Measurements from ENCODE around the gene ZNF778.
"Not testable (repeated sequence)": the region's sequence is repeated elsewhere in the genome, so short reads cannot be mapped to it uniquely, and the experiment has no call there.

Gene ZNF778

DNA sequence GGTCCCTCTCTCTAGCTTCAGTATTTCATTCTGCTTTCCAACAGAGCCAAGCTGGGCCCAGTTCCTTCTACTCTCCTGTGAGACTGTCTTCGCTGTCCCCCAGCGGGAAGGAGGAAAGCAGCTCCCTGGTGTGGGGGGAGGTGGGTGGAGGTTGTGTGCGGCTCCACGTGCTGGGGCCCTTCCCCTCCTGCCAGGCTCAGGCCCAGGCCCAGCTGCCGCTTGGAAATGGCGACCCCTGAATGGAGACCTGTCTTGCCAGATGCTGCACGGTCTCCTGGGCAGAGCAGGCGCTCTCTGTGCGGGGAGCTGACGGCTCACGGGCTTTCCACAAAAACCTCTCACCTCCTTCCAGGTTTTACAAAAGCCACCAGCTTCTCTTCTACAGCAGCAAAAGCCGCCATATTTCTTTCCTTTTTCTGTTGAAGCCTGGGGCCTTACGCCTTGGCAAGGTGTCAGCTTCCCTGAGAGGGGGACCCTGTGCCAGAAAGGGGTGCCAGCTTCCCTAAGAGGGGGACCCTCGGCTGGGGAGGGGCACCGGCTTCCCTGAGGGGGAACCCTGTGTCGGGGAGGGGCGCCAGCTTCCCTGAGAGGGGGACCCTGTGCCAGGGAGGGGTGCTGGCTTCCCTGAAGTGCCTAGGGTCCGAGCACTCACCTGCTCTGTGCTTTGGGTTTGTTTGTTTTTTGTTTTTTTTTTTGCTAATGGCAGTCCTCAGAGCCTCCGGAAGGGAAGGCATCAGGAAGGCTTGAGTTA is 47.5 kb downstream of the ZNF778 start:
- H3K9me3 ChIP-seq (ENCODE audit: insufficient read depth, low read length, severe bottlenecking), result peaks cover 2% of the 10 kb centered on the region
- no peak overlapping the region for H3K9ac ChIP-seq (ENCODE audit: low read depth, low read length)
- no peak overlapping the region for H3K4me3 ChIP-seq (ENCODE audit: low read depth in 1 of 2, low read length in 2 of 2)
- H3K79me2 ChIP-seq (ENCODE audit: insufficient read depth, low read length), result no peaks in the 10 kb centered on the region
- H3K27me3 ChIP-seq (ENCODE audit: insufficient read depth, low read length, poor library complexity), result no peaks in the 10 kb centered on the region
- H3K27ac ChIP-seq (ENCODE audit: low read length), result no peak overlapping the region
- no peak overlapping the region for H2AFZ ChIP-seq (ENCODE audit: low read depth, low read length)
- ATAC-seq (ENCODE audit: insufficient read depth, low read depth) (peak; percentile 17; the same call in 1 of the 3 replicates), DNase-seq (no peak)
- H3K4me1 ChIP-seq (ENCODE audit: insufficient read depth, low read length), result no peaks in the 10 kb centered on the region
- peaks cover 44% of the 10 kb centered on the region for H3K36me3 ChIP-seq (ENCODE audit: insufficient read depth, low read length)
- no peak overlapping the region for H3K4me2 ChIP-seq (ENCODE audit: insufficient read depth, low read length)
- peaks cover 25% of the 10 kb centered on the region for H4K20me1 ChIP-seq (ENCODE audit: insufficient read depth, low read length)
- no peak for TF ChIP-seq EZH2 (IDR thresholded peaks at IDR 0.05; ENCODE audit: borderline replicate concordance, low read depth, low read length, severe bottlenecking)
- TF ChIP-seq, protein P1, sequence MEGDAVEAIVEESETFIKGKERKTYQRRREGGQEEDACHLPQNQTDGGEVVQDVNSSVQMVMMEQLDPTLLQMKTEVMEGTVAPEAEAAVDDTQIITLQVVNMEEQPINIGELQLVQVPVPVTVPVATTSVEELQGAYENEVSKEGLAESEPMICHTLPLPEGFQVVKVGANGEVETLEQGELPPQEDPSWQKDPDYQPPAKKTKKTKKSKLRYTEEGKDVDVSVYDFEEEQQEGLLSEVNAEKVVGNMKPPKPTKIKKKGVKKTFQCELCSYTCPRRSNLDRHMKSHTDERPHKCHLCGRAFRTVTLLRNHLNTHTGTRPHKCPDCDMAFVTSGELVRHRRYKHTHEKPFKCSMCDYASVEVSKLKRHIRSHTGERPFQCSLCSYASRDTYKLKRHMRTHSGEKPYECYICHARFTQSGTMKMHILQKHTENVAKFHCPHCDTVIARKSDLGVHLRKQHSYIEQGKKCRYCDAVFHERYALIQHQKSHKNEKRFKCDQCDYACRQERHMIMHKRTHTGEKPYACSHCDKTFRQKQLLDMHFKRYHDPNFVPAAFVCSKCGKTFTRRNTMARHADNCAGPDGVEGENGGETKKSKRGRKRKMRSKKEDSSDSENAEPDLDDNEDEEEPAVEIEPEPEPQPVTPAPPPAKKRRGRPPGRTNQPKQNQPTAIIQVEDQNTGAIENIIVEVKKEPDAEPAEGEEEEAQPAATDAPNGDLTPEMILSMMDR (IDR thresholded peaks at IDR 0.05; ENCODE audit: borderline replicate concordance, extremely low read depth, low read length, poor library complexity, severe bottlenecking), result no peak

DNA sequence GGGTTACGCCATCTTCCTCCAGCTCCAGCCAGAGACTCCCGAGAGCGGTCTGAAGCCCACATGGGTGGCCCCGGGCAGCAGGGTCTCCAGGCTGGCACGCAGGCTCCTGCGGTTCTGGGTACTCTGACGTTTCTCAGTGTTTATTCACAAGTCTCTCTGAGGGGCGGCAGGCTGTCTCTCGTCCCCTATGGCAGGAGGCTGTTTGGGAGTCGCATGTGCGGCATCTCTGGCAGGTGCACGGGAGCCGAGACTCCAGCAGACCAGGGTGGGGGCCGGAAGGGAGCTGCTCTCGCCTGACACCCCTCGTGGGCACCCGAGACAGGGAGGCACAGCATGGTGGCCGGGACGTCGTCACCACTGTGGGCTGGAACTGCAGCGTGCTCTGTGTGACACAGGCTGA is 48.1 kb downstream of the ZNF778 start:
- H3K4me1 ChIP-seq (ENCODE audit: insufficient read depth, low read length), result no peaks in the 10 kb centered on the region
- H4K20me1 ChIP-seq (ENCODE audit: insufficient read depth, low read length), result peaks cover 32% of the 10 kb centered on the region
- TF ChIP-seq, protein P1 (IDR thresholded peaks at IDR 0.05; ENCODE audit: borderline replicate concordance, extremely low read depth, low read length, poor library complexity, severe bottlenecking), result no peak
- TF ChIP-seq EZH2 (IDR thresholded peaks at IDR 0.05; ENCODE audit: borderline replicate concordance, low read depth, low read length, severe bottlenecking), result no peak
- no peaks in the 10 kb centered on the region for H3K27me3 ChIP-seq (ENCODE audit: insufficient read depth, low read length, poor library complexity)
- no peak overlapping the region for H3K4me3 ChIP-seq (ENCODE audit: low read depth in 1 of 2, low read length in 2 of 2)
- H3K36me3 ChIP-seq (ENCODE audit: insufficient read depth, low read length), result peaks cover 50% of the 10 kb centered on the region
- H2AFZ ChIP-seq (ENCODE audit: low read depth, low read length), result no peak overlapping the region
- no peak overlapping the region for H3K9ac ChIP-seq (ENCODE audit: low read depth, low read length)
- no peaks in the 10 kb centered on the region; the same call in 1 of the 2 replicates for H3K79me2 ChIP-seq (ENCODE audit: insufficient read depth, low read length)
- H3K4me2 ChIP-seq (ENCODE audit: insufficient read depth, low read length), result no peak overlapping the region
- DNase-seq (no peak), ATAC-seq (ENCODE audit: insufficient read depth, low read depth) (no peak)
- H3K27ac ChIP-seq (ENCODE audit: low read length), result no peak overlapping the region
- H3K9me3 ChIP-seq (ENCODE audit: insufficient read depth, low read length, severe bottlenecking), result peaks cover 2% of the 10 kb centered on the region

DNA sequence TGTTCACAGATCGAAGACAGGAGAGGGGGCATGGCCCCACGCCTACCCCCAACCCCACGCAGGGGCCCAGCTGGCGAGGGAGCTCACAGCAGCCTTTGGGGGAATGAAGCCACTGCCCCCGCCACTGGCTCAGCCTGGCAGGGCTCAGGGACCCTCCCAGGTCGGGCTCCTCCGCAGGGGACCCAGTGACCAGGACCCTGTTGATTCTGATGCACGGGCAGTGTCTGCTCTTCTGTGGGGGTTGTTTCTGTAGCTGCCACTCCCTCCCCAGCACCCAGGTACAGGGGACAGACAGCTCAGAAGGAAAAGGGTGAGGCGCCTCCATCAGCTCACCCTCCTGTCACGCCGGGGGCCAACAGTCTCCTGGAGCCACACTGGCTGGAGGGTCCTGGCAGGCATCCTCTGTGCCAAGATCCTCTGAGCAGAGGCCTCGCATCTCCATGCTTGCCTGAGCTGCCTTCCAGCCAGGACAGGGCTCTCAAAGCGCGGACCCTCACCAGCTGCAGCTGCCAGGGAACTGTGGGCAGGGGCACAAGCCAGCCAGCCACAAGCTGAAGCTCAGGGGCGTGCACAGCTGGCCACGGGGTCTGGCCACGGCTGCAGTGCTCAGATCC is 49.1 kb downstream of the ZNF778 start:
- Histone ChIP-seq H3K9ac (ENCODE audit: low read depth, low read length) (no peak overlapping the region), H3K4me2 (ENCODE audit: insufficient read depth, low read length) (no peak overlapping the region), H3K79me2 (ENCODE audit: insufficient read depth, low read length) (peaks cover 7% of the 10 kb centered on the region; the same call in 1 of the 2 replicates), H4K20me1 (ENCODE audit: insufficient read depth, low read length) (peaks cover 41% of the 10 kb centered on the region), H2AFZ (ENCODE audit: low read depth, low read length) (no peak overlapping the region), H3K36me3 (ENCODE audit: insufficient read depth, low read length) (peaks cover 60% of the 10 kb centered on the region), H3K4me3 (ENCODE audit: low read depth in 1 of 2, low read length in 2 of 2) (no peak overlapping the region), H3K27ac (ENCODE audit: low read length) (no peak overlapping the region), H3K9me3 (ENCODE audit: insufficient read depth, low read length, severe bottlenecking) (peaks cover 2% of the 10 kb centered on the region), H3K4me1 (ENCODE audit: insufficient read depth, low read length) (no peaks in the 10 kb centered on the region), H3K27me3 (ENCODE audit: insufficient read depth, low read length, poor library complexity) (no peaks in the 10 kb centered on the region)
- no peak for DNase-seq
- 0 out of 3 replicates have a peak, but pooled peaks have one; percentile 7 for ATAC-seq (ENCODE audit: insufficient read depth, low read depth)
- TF ChIP-seq, protein P1 (IDR thresholded peaks at IDR 0.05; ENCODE audit: borderline replicate concordance, extremely low read depth, low read length, poor library complexity, severe bottlenecking), result no peak
- no peak for TF ChIP-seq EZH2 (IDR thresholded peaks at IDR 0.05; ENCODE audit: borderline replicate concordance, low read depth, low read length, severe bottlenecking)

DNA sequence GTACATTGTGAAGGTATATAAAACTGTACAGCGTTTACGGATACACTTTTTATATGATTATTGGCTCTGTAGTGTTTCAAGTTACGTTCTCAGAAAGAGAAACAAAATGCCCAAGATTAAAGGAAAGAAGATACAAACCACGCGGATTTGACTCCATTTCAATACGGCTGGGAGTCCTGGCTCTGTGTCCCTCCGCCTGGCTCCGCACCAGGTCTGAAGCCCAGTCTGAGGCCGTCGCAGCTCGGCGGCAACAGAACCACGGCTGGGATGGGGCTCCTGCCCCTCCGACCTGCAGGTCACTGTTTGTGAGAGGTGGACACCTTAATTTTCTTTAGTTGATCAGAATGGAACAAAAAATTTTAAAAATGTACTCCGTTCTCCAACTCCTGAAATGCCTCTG is 50.2 kb downstream of the ZNF778 start:
- H3K36me3 ChIP-seq (ENCODE audit: insufficient read depth, low read length), result peaks cover 71% of the 10 kb centered on the region
- not testable (repeated sequence) for H3K9me3 ChIP-seq (ENCODE audit: insufficient read depth, low read length, severe bottlenecking); H3K4me2 ChIP-seq (ENCODE audit: insufficient read depth, low read length); H3K9ac ChIP-seq (ENCODE audit: low read depth, low read length); H2AFZ ChIP-seq (ENCODE audit: low read depth, low read length); H3K4me1 ChIP-seq (ENCODE audit: insufficient read depth, low read length); H3K4me3 ChIP-seq (ENCODE audit: low read depth in 1 of 2, low read length in 2 of 2); H3K27ac ChIP-seq (ENCODE audit: low read length); ATAC-seq (ENCODE audit: insufficient read depth, low read depth); DNase-seq; H3K27me3 ChIP-seq (ENCODE audit: insufficient read depth, low read length, poor library complexity)
- H4K20me1 ChIP-seq (ENCODE audit: insufficient read depth, low read length), result peaks cover 43% of the 10 kb centered on the region
- peaks cover 14% of the 10 kb centered on the region; the same call in 1 of the 2 replicates for H3K79me2 ChIP-seq (ENCODE audit: insufficient read depth, low read length)
